ENCODE results near the gene BAHD1. TPM values are rescaled to one million over a fixed set of nuclear protein-coding genes. Genes with fewer than 3 reads are reported as not detected.

The BAHD1 gene
- total RNA-seq, 1 donor from 2014 or later = 10.6 TPM

- H3K9me3 ChIP-seq = no peaks in the 10 kb centered on the region
- no peaks in the 10 kb centered on the region for H3K36me3 ChIP-seq
- H3K4me3 ChIP-seq = no peak overlapping the region
- no peak for TF ChIP-seq CTCF (IDR thresholded peaks at IDR 0.05)
- peaks cover 0 to 19% of the 10 kb centered on the region in 2 donors for H3K4me1 ChIP-seq
- DNase-seq (ENCODE audit: low spot score in 2 of 2) = no peak
- H3K27ac ChIP-seq = no peak overlapping the region
- no peaks in the 10 kb centered on the region for H3K27me3 ChIP-seq
- intact Hi-C loops (cut with DNase I) = loop anchor here (5.0 to 10.0 kb wide), 2 partner anchors 63 to 340 kb away; partner anchors contain the start of gene BMF
These were observed 4.0 kb downstream of the BAHD1 start for GRCh38 chr15:40444736-40445135.

- no peaks in the 10 kb centered on the region for H3K36me3 ChIP-seq
- H3K4me3 ChIP-seq = no peak overlapping the region
- no peak for TF ChIP-seq CTCF (IDR thresholded peaks at IDR 0.05)
- no peak for DNase-seq (ENCODE audit: low spot score in 2 of 2)
- H3K4me1 ChIP-seq = peaks cover 0 to 17% of the 10 kb centered on the region in 2 donors
- H3K9me3 ChIP-seq = no peaks in the 10 kb centered on the region
- H3K27ac ChIP-seq = no peak overlapping the region
- intact Hi-C loops (cut with DNase I) = loop anchor here (10.0 kb wide), 1 partner anchor 341 kb away; the partner anchor contains the start of gene BMF
- no peaks in the 10 kb centered on the region for H3K27me3 ChIP-seq
These were observed 4.7 kb downstream of the BAHD1 start for GRCh38 chr15:40445421-40445922.

GRCh38 chr15:40446144-40446543 lies 5.4 kb downstream of the BAHD1 start:
- H3K27ac ChIP-seq = no peak overlapping the region
- H3K4me1 ChIP-seq = peaks cover 0 to 17% of the 10 kb centered on the region in 2 donors
- DNase-seq (ENCODE audit: low spot score in 2 of 2) = no peak
- intact Hi-C loops (cut with DNase I) = loop anchor here (10.0 kb wide), 1 partner anchor 341 kb away; the partner anchor contains the start of gene BMF
- no peak for TF ChIP-seq CTCF (IDR thresholded peaks at IDR 0.05)
- no peaks in the 10 kb centered on the region for H3K36me3 ChIP-seq
- no peaks in the 10 kb centered on the region for H3K27me3 ChIP-seq
- no peak overlapping the region for H3K4me3 ChIP-seq
- no peaks in the 10 kb centered on the region for H3K9me3 ChIP-seq

GRCh38 chr15:40448354-40448753 lies 7.6 kb downstream of the BAHD1 start:
- TF ChIP-seq CTCF (IDR thresholded peaks at IDR 0.05) = no peak

GRCh38 chr15:40449275-40449674 lies 8.5 kb downstream of the BAHD1 start:
- no peak for TF ChIP-seq CTCF (IDR thresholded peaks at IDR 0.05)
- Histone ChIP-seq H3K4me3 (no peak overlapping the region), H3K27me3 (no peaks in the 10 kb centered on the region), H3K4me1 (peaks cover 0 to 7% of the 10 kb centered on the region in 2 donors), H3K36me3 (no peaks in the 10 kb centered on the region), H3K27ac (no peak overlapping the region), H3K9me3 (no peaks in the 10 kb centered on the region)
- DNase-seq (ENCODE audit: low spot score in 2 of 2) = no peak
- intact Hi-C loops (cut with DNase I) = loop anchor here (10.0 kb wide), 1 partner anchor 344 kb away; the partner anchor contains the start of gene BMF

More at GRCh38 chr15:40448354-40448753, 7.6 kb downstream of the BAHD1 start:
- Histone ChIP-seq H3K4me3 (no peak overlapping the region), H3K4me1 (peaks cover 0 to 7% of the 10 kb centered on the region in 2 donors), H3K36me3 (no peaks in the 10 kb centered on the region), H3K9me3 (no peaks in the 10 kb centered on the region), H3K27me3 (no peaks in the 10 kb centered on the region), H3K27ac (no peak overlapping the region)
- no peak for DNase-seq (ENCODE audit: low spot score in 2 of 2)
- intact Hi-C loops (cut with DNase I) = loop anchor here (10.0 kb wide), 1 partner anchor 344 kb away; the partner anchor contains the start of gene BMF
